Activated naive CD8-positive, alpha-beta T cell treated with anti-CD3 and anti-CD28 coated beads for 36 hours (primary cell): ENCODE data around the gene VRTN. TPM values are rescaled to one million over a fixed set of nuclear protein-coding genes. Genes with fewer than 3 reads are reported as not detected.
A peak's percentile ranks its signal among the peaks of the same experiment; 100 is the strongest.
"Not testable (repeated sequence)": the region's sequence is repeated elsewhere in the genome, so short reads cannot be mapped to it uniquely, and the experiment has no call there.

Experiments used
- DNase-seq: peaks from one replicate; pipeline ENCODE4 v3.0.0; 2021
- H3K27ac Mint-ChIP-seq: one replicate; pipeline ENCODE4 v1.8.0; 2022; ENCODE audit warnings: mild to moderate bottlenecking, moderate library complexity, mixed read lengths
- H3K27me3 Mint-ChIP-seq: one replicate; pipeline ENCODE4 v1.8.0; 2022; ENCODE audit warnings: mild to moderate bottlenecking, mixed read lengths
- H3K36me3 Mint-ChIP-seq: one replicate; pipeline ENCODE4 v1.8.0; 2021; ENCODE audit warnings: mild to moderate bottlenecking, mixed read lengths
- H3K4me1 Mint-ChIP-seq: one replicate; pipeline ENCODE4 v1.8.0; 2021; ENCODE audit warnings: mixed read lengths
- H3K4me3 Mint-ChIP-seq: one replicate; pipeline ENCODE4 v1.8.0; 2022; ENCODE audit warnings: mild to moderate bottlenecking, moderate library complexity, mixed read lengths
- H3K9me3 Mint-ChIP-seq: one replicate; pipeline ENCODE4 v1.8.0; 2022; ENCODE audit warnings: mixed read lengths
- total RNA-seq, 2 experiments: library from RNA; stranded (reverse); gene quantifications; one replicate each; pipeline ENCODE4 v1.2.3, GENCODE V29; 2021

Gene VRTN
- total RNA-seq, 2 experiments from 2014 or later: not detected

DNA sequence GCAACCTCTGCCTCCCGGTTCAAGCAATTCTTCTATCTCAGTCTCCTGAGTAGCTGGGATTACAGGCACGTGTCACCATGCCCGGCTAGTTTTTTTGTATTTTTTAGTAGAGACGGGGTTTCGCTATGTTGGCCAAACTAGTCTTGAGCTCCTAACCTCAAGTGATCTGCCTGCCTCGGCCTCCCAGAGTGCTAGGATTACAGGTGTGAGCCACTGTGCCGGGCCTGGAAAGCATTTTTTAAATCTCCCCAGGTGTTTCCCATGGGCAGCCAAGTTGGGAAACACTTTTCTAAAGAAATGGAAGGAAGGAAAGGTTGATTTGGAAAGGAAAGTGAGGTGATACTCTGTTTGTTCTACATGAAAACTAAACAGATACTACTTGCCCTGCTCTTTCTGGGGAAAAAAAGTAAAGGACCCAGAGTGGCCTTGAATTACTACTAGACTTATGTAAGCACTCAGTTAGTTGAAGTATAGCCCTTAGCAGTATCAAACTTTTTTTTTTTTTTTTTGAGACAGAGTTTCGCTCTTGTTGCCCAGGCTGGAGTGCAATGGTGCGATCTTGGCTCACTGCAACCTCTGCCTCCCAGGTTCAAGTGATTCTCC lies 18.2 kb upstream of the VRTN start:
- H3K4me1 Mint-ChIP-seq, DNase-seq, H3K4me3 Mint-ChIP-seq, H3K27ac Mint-ChIP-seq, H3K36me3 Mint-ChIP-seq, H3K9me3 Mint-ChIP-seq: not testable (repeated sequence)
- peaks cover 12% of the 10 kb centered on the region for H3K27me3 Mint-ChIP-seq

DNA sequence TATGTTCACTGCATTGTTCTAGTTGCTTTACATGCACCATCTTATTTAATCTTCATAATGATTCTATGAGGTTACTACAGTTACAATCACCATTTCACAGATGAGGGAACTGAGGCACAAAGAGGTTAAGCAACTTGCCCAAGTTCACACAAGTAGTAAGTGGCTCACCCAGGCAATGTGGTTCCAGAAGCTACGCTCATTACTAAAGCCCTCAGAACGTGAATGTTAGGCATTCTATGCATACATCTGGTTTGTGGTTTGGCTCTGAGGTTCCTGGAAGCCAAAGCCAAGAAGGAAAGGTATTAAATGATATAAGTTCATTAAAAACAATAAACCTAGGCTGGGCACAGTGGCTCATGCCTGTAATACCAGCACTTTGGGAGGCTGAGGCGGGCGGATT lies 14.4 kb upstream of the VRTN start:
- no peaks in the 10 kb centered on the region for H3K4me1 Mint-ChIP-seq
- no peak overlapping the region for H3K27ac Mint-ChIP-seq
- H3K9me3 Mint-ChIP-seq: no peaks in the 10 kb centered on the region
- no peak overlapping the region for H3K4me3 Mint-ChIP-seq
- DNase-seq: no peak
- peaks cover 7% of the 10 kb centered on the region for H3K27me3 Mint-ChIP-seq
- H3K36me3 Mint-ChIP-seq: no peaks in the 10 kb centered on the region

DNA sequence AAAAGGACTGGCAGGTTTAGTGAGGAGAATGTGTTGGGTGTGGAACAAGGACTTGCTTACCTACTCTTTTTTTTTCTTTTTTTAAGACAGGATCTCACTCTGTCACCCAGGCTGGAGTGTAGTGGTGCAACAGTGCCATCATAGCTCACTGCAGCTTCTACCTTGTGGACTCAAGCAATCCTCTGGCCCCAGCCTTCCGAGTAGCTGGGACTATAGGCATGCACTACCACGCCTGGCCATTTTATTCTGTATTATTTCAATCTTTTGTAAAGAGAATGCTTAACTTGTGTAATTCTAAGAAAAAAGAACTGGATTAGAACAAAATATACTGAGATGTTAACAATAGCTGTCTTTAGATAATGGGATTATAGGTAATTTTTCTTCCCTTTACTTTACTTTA lies 1.9 kb upstream of the VRTN start:
- Mint-ChIP-seq H3K27me3 (peaks cover 4% of the 10 kb centered on the region), H3K27ac (no peak overlapping the region), H3K9me3 (no peaks in the 10 kb centered on the region), H3K36me3 (no peaks in the 10 kb centered on the region), H3K4me3 (no peak overlapping the region), H3K4me1 (no peaks in the 10 kb centered on the region)
- no peak for DNase-seq

DNA sequence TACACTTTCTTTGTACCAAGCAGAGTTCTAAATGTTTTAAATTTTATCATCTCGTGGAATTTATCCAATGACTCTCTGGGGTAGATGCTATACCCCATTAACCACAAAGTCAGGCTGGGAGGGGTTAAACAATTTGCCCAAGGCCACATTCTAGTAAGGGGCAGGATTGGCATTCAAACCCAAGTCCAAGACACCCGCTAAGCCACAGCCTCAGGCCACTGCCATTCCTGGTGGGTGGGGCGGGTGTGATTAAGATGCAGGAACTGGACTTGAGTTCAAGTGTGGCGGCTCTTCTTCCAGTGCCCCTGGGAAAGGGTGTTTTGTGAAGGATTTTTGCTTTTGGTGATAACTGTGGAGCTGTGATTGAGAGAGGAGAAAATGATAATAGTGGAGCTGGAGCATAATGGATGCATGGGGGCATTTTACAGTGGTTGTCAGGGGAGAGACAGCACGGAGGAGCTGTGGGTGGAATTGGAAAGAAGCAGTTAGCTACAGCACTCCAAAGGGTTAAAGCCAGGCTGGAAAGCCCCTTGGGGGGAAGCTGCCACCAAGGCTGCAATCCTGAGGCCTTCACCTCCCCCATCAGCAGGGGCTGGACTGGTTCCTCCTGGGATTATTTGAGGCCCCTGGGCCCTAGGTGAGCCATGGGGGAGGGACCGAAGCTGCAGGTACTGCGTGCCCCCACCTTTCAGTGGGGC lies 1.0 kb upstream of the VRTN start:
- H3K9me3 Mint-ChIP-seq: no peaks in the 10 kb centered on the region
- no peak overlapping the region for H3K27ac Mint-ChIP-seq
- no peak for DNase-seq
- H3K4me1 Mint-ChIP-seq: no peaks in the 10 kb centered on the region
- no peak overlapping the region for H3K4me3 Mint-ChIP-seq
- H3K36me3 Mint-ChIP-seq: no peaks in the 10 kb centered on the region
- H3K27me3 Mint-ChIP-seq: peaks cover 8% of the 10 kb centered on the region

DNA sequence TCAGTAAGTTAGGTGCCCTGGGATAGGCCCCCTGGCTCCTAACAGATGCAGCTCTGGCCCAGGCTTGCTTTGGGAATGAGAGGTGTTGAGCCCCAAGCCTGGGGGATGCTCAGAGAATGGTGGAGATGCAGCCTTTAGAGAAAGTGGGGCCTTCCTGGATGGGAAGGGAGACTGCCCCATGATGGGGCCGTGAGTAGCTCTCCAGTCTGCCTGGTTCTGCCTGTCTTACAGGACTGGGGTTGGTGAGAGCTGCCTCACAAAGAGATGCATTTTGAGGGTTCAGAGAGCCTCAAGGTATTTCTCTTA lies 523 bp upstream of the VRTN start:
- Mint-ChIP-seq H3K36me3 (no peaks in the 10 kb centered on the region), H3K4me1 (no peaks in the 10 kb centered on the region), H3K9me3 (no peaks in the 10 kb centered on the region), H3K4me3 (no peak overlapping the region), H3K27me3 (peaks cover 8% of the 10 kb centered on the region), H3K27ac (no peak overlapping the region)
- no peak for DNase-seq

DNA sequence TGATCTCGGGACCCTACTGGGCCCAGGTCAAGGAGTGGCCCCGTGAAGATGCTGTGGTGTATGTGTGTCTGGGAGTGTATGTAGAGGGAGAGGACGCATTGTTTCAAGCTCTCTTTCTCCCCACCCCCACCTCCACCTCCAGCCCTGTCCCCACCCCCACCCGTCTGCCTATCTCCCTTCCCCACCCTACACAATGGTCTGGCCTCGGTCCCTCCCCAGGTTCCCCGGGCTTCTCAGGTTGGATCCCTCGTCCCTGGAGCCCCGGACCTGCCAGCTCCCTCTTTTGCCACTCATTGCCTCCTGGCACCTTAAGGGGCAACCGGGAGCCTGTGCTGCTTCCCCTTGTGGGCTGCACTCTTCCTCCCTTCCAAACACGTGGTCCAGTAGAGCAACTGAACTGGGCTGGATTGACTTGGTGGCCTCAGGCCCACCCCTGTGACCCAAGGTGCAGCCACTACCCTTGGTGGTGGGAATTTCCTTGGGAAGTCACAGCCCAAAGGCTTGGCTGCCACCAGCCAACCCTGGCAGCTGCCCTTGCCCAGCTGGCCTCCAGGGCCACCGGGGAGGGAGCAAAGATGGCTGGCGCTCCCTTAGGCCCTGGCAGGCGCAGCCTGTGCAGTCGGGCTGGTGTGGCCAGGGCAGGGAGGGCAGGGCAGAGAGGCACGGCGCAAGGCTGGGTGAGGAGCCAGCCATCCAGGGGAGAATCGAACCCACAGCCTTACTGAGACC lies 628 bp downstream of the VRTN start:
- peaks cover 5% of the 10 kb centered on the region for H3K27me3 Mint-ChIP-seq
- H3K27ac Mint-ChIP-seq: no peak overlapping the region
- no peaks in the 10 kb centered on the region for H3K9me3 Mint-ChIP-seq
- H3K4me3 Mint-ChIP-seq: no peak overlapping the region
- no peak for DNase-seq
- no peaks in the 10 kb centered on the region for H3K36me3 Mint-ChIP-seq
- H3K4me1 Mint-ChIP-seq: no peaks in the 10 kb centered on the region

DNA sequence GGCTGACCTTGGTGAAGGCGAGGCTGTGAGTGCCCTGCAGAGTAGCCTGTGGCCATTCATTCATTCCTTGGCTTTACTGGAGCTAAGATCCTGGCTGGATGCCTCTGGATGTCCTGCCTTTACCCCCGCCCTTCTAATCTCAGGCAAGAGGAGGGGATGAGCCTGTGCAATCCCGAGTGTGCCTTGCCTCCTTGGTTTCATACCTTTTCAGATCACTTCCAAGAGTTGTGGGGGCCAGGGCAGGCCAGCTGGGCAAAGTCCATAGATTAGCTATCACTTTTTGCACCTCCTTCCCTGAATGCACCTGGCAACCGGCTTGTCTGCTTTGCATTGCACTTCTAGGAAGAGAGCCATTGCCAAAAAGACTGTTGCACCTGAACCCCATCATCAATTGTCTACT lies 1.5 kb downstream of the VRTN start:
- H3K4me1 Mint-ChIP-seq: no peaks in the 10 kb centered on the region
- no peak overlapping the region for H3K4me3 Mint-ChIP-seq
- no peak overlapping the region for H3K27ac Mint-ChIP-seq
- peaks cover 5% of the 10 kb centered on the region for H3K27me3 Mint-ChIP-seq
- H3K36me3 Mint-ChIP-seq: no peaks in the 10 kb centered on the region
- H3K9me3 Mint-ChIP-seq: no peaks in the 10 kb centered on the region
- no peak for DNase-seq

DNA sequence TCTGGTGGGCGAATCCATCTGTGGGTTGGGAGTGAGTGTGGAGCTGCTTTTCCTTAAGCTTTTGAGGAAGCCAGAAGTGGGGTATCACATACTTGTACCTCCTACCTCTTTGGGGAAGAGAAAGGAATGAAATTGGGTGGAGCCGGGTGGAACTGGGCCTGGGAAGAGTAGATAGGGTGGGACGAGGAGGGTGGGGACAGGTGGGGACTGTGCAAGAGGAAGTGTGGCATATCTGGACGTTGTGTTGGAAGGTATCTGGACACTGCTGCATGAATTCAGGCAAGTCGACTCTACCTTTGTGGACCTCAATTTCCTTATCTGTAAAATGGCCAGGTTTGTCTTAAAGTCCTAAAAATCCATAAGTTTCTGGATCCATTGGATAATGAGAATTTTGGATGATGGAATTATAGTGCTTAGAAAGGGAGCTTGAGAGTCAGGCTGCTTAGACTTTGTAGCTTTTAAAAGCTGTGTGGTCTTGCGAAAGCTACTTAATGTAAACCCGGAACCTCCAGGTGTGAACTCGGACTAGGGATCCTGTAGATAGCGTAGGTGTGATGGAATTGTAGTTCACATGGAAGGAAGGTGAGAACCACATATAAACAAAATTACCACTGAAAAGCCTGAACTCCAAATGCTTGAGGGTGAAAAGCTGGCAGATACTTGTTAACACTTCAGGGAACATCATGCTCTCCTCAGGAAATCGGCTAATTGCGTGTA lies 2.1 kb downstream of the VRTN start:
- Mint-ChIP-seq H3K4me1 (no peaks in the 10 kb centered on the region), H3K27ac (no peak overlapping the region), H3K27me3 (peaks cover 5% of the 10 kb centered on the region), H3K36me3 (no peaks in the 10 kb centered on the region), H3K4me3 (no peak overlapping the region), H3K9me3 (no peaks in the 10 kb centered on the region)
- DNase-seq: no peak

DNA sequence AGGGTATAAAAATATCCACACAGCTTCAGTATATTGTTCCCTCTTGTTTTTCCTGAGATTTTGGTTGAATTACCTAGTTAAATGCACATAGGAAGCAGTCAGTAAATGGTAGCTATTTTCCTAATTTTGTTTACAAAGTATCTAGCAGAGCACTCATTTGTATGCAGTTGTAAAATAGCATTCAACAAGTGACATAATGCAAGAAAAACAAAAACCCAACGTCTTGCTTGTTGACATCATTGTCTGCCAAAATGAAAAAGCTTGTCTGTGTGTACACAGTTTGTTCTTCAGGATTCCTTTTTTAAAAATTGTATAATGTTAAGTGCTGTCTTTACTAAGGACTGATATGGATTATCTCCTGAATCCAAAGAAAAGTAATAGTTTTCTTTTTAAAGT lies 2.7 kb downstream of the VRTN start:
- Mint-ChIP-seq H3K4me1 (no peaks in the 10 kb centered on the region), H3K36me3 (no peaks in the 10 kb centered on the region), H3K27me3 (peaks cover 5% of the 10 kb centered on the region), H3K27ac (no peak overlapping the region), H3K9me3 (no peaks in the 10 kb centered on the region), H3K4me3 (no peak overlapping the region)
- no peak for DNase-seq

DNA sequence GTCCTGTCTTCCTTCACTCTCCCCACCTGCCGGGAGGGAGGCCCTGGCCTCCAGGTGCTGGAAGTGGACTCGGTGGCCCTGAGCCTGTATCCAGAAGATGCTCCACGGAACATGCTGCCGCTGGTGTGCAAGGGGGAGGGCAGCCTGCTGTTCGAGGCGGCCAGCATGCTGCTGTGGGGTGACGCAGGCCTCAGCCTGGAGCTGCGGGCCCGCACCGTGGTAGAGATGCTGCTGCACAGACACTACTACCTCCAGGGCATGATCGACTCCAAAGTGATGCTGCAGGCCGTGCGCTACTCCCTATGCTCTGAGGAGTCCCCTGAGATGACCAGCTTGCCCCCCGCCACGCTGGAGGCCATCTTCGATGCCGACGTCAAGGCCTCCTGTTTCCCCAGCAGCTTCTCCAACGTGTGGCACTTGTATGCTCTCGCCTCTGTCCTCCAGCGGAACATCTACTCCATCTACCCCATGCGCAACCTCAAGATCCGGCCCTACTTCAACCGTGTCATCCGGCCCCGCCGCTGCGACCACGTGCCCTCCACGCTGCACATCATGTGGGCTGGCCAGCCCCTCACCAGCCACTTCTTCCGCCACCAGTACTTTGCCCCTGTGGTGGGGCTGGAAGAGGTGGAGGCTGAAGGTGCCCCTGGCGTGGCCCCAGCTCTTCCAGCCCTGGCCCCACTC lies 8.8 kb downstream of the VRTN start:
- Mint-ChIP-seq H3K9me3 (no peaks in the 10 kb centered on the region), H3K4me1 (no peaks in the 10 kb centered on the region)

DNA sequence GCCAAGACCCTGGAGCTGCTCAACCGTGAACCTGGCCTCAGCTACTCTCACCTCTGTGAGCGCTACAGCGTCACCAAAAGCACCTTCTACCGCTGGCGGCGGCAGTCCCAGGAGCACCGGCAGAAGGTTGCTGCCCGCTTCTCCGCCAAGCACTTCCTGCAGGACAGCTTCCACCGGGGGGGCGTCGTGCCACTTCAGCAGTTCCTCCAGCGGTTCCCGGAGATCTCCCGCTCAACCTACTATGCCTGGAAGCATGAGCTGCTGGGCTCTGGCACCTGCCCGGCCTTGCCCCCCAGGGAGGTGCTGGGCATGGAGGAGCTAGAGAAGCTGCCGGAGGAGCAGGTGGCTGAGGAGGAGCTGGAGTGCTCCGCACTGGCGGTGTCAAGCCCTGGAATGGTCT lies 9.3 kb downstream of the VRTN start:
- Mint-ChIP-seq H3K27ac (no peak overlapping the region), H3K9me3 (no peaks in the 10 kb centered on the region), H3K36me3 (no peaks in the 10 kb centered on the region), H3K27me3 (peaks cover 5% of the 10 kb centered on the region), H3K4me1 (no peaks in the 10 kb centered on the region), H3K4me3 (no peak overlapping the region)
- no peak for DNase-seq

More for the DNA sequence above, 8.8 kb downstream of the VRTN start:
- Mint-ChIP-seq H3K36me3 (no peaks in the 10 kb centered on the region), H3K27ac (no peak overlapping the region), H3K4me3 (no peak overlapping the region), H3K27me3 (no peaks in the 10 kb centered on the region)
- DNase-seq: no peak

DNA sequence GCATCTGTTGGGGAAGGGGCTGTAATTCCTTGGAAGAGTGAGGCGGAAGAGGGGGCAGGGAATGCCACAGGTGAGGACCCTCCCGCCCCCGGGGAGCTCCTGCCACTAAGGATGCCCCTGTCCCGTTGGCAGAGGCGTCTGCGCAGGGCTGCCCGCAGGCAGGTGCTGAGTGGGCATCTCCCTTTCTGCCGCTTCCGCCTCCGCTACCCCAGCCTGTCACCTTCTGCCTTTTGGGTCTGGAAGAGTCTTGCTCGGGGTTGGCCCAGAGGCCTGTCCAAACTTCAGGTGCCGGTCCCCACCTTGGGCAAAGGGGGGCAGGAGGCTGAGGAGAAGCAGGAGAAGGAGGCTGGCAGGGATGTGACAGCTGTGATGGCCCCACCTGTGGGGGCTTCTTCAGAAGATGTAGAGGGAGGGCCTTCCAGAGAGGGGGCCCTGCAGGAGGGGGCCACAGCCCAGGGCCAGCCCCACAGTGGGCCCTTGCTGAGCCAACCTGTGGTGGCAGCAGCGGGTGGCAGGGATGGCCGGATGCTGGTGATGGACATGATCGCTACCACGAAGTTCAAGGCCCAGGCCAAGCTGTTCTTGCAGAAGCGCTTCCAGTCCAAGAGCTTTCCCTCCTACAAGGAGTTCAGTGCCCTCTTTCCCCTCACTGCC lies 10.0 kb downstream of the VRTN start:
- Mint-ChIP-seq H3K4me3 (no peak overlapping the region), H3K4me1 (no peaks in the 10 kb centered on the region), H3K9me3 (no peaks in the 10 kb centered on the region), H3K27me3 (peaks cover 6% of the 10 kb centered on the region), H3K36me3 (no peaks in the 10 kb centered on the region), H3K27ac (no peak overlapping the region)
- no peak for DNase-seq

DNA sequence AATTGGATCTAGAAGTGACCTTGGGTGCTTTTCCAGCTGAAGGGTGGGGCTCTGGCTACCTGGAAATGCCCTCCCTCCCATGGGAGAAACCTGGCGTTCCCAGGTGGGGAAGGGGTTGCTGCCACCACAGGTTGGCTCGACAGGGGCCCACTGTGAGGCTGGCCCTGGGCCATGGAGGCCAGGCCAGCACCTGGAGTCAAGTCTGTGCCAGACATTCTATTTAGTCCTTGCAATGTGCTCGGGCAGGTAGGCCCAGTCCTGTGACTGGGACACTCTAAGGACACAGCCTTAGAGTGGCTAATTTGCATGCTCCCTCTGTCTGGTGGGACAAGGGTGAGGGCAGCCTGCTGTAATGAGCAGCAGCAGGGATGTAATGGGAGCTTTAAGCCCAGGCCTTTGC lies 11.9 kb downstream of the VRTN start:
- DNase-seq: no peak
- Mint-ChIP-seq H3K27ac (no peak overlapping the region), H3K36me3 (no peaks in the 10 kb centered on the region), H3K9me3 (no peaks in the 10 kb centered on the region), H3K27me3 (peaks cover 10% of the 10 kb centered on the region), H3K4me1 (no peaks in the 10 kb centered on the region), H3K4me3 (no peak overlapping the region)

DNA sequence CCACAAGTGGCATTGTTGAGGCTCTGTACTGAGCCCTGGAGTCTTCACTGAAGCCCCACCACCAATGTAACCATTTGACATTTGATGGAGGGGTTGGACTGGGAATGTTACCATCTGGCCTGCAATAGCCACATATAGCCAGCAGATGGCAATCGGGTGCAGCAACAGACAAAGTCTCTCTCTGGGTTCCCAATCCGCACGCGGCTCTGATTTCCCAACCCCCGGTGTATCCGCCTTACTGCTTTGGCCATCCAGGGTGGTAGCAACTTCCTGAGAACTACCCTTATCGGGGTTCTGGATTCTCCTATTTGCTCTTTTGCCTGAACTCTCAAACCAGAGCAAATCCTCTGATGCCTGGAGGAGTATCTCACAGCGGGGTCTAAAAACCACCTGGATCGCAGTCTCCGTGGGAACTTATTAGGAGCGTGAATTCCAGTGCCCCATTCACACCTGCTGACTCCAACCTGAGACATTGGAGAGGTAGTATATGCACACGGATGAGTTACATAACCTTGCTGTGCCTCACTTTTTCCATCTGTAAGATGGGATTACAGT lies 14.2 kb downstream of the VRTN start:
- Mint-ChIP-seq H3K9me3 (no peaks in the 10 kb centered on the region), H3K27ac (no peak overlapping the region), H3K27me3 (peaks cover 14% of the 10 kb centered on the region)

More for the DNA sequence above, 14.2 kb downstream of the VRTN start:
- Mint-ChIP-seq H3K36me3 (no peaks in the 10 kb centered on the region), H3K4me3 (no peak overlapping the region), H3K4me1 (no peaks in the 10 kb centered on the region)
- peak; percentile 52 for DNase-seq
